Left lung (tissue), 10 donors: ENCODE measurements around the gene TENM3. TPM values are rescaled to one million over a fixed set of nuclear protein-coding genes. Genes with fewer than 3 reads are reported as not detected.
A peak's percentile ranks its signal among the peaks of the same experiment; 100 is the strongest.

Experiments used
- ATAC-seq: fragments of 200-7000 bp; cut with Tn5 transposase; one replicate; pipeline ENCODE4 v1.9.1; 2020; ENCODE audit warnings: moderate library complexity
- DNase-seq, 4 donors: peaks; one replicate each; pipeline ENCODE4 v3.0.0-alpha.2; 2013 to 2020
- H3K27ac ChIP-seq, 2 donors: fragments of 200-600 bp; sonication (generic) in 1 of 2; one replicate each; pipeline versions ENCODE4 v1.5.0 to v1.8.0; 2020 to 2021
- H3K27me3 ChIP-seq, 2 donors: fragments of 200-600 bp; sonication (generic) in 1 of 2; one replicate each; pipeline versions ENCODE4 v1.5.0 to v1.8.0; 2020 to 2021
- H3K36me3 ChIP-seq, 2 donors: fragments of 200-600 bp; sonication (generic) in 1 of 2; one replicate each; pipeline versions ENCODE4 v1.5.0 to v1.8.0; 2020 to 2021
- H3K4me1 ChIP-seq, 2 donors: fragments of 200-600 bp; one replicate each; pipeline ENCODE4 v1.8.0; 2021
- H3K4me3 ChIP-seq, 2 donors: fragments of 200-600 bp; sonication (generic) in 1 of 2; one replicate each; pipeline versions ENCODE4 v1.5.0 to v1.8.0; 2020 to 2021; ENCODE audit warnings: mild to moderate bottlenecking in 1 of 2
- H3K9me3 ChIP-seq, 2 donors: fragments of 200-600 bp; sonication (generic) in 1 of 2; one replicate each; pipeline versions ENCODE4 v1.5.0 to v1.8.0; 2020 to 2021
- CTCF ChIP-seq, 2 donors: fragments of 200-600 bp; sonication (generic) in 1 of 2; IDR thresholded peaks; one replicate each; pipeline versions ENCODE4 v1.5.0 to v1.8.0; 2021; ENCODE audit warnings: antibody characterized with exemption in 2 of 2
- intact Hi-C, 2 donors: fragments of 100-400 bp; cut with DNase I; formaldehyde crosslinking; loops; one replicate each; pipeline versions ENCODE4 v1.11.2 to v1.14.2; 2022
- polyA plus RNA-seq, 6 donors: library from polyadenylated mRNA; unstranded; fragments of 120-200 nt; gene quantifications; one replicate each; pipeline ENCODE4 v1.2.1, GENCODE V29; 2013; ENCODE audit not compliant: insufficient read length in 6 of 6
- total RNA-seq, 2 donors: library from RNA; stranded (reverse); fragmentation: NEBNext Ultra II Directional; extraction: Animal tissue kit (Norgen Biotek cat#: 25700); gene quantifications; one replicate each; pipeline ENCODE4 v1.2.1, GENCODE V29; 2021
- donor health status: DM: no; HTN: yes; CAD: no.
- donor health status: DM: no; HTN: no; CAD: no.

TENM3 gene
- total and polyA plus RNA-seq, 8 donors, result 2.2 to 5.6 (median 3.1) TPM

DNA sequence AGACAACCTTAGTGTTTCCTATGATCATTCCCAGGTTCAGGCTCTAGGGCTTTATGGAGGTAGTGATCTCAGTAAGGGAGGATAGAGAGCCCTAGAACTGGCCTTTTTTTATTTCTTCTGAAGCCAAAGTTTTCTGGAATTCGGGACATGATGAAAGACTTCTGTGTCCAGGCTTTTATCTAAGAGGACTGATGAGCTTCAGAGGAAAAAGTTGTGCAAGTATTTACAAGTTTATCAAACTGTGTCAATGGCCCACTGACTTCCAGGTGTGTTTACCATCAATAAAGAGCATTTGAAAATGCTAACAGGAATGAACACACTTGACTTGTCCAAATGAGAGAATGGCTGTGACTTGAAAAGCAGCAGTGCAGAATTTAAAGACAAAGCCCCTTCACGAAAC, 419.3 kb downstream of the TENM3 start:
- no peaks in the 10 kb centered on the region for H3K4me1 ChIP-seq
- H3K4me3 ChIP-seq, result no peak overlapping the region
- no peak overlapping the region for H3K27ac ChIP-seq
- peaks cover 0 to 15% of the 10 kb centered on the region in 2 donors for H3K9me3 ChIP-seq
- intact Hi-C loops, result no loop called here
- no peaks in the 10 kb centered on the region for H3K36me3 ChIP-seq
- TF ChIP-seq CTCF (IDR thresholded peaks at IDR 0.05), result no peak
- no peaks in the 10 kb centered on the region for H3K27me3 ChIP-seq
- no peak for ATAC-seq
- no peak for DNase-seq

GRCh38 chr4:182671231-182671630, 428.0 kb downstream of the TENM3 start:
- Histone ChIP-seq H3K4me1 (no peaks in the 10 kb centered on the region), H3K9me3 (no peaks in the 10 kb centered on the region), H3K27me3 (no peaks in the 10 kb centered on the region), H3K4me3 (no peak overlapping the region), H3K36me3 (no peaks in the 10 kb centered on the region), H3K27ac (no peak overlapping the region)
- DNase-seq (no peak), ATAC-seq (no peak)
- intact Hi-C loops, result no loop called here
- TF ChIP-seq CTCF (IDR thresholded peaks at IDR 0.05), result no peak

DNA sequence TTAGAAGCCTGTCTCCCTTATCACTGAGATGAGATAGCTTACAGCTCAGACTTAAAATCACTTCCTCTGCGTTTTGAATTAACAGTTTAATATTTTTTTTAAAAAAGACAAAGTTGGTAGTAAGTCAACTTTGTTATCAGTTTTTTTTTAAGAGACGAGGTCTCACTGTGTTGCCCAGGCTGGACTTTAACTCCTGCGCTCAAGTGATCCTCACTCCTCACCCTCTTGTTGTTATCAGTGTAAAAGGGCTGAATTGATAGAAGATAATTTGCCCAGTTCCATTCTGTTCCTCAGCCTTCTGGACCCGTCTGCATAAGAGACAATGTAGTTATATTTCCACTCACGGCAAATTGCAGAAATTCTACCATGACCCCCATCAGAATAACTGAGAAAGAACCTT, 428.5 kb downstream of the TENM3 start:
- Histone ChIP-seq H3K4me3 (no peak overlapping the region), H3K36me3 (no peaks in the 10 kb centered on the region), H3K27ac (no peak overlapping the region), H3K27me3 (no peaks in the 10 kb centered on the region), H3K9me3 (no peaks in the 10 kb centered on the region), H3K4me1 (no peaks in the 10 kb centered on the region)
- ATAC-seq, result no peak
- TF ChIP-seq CTCF (IDR thresholded peaks at IDR 0.05), result no peak
- intact Hi-C loops, result no loop called here
- no peak for DNase-seq

DNA sequence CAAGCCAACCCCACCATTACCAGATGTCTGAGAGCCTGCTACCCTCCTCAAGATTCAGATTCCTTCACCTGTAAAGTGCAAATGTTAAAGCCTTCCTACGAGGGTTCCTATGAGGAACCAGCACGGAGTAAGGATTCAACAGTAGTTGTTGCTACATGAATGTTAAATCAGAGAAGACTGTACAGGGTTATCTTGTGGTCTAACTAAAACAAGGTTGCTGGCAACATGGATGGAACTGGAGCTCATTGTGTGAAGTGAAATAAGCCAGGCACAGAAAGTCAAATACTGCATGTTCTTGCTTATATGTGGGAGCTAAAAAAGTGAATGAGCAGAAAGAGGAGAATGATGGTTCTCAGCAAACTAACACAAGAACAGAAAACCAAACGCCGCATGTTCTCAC, 435.4 kb downstream of the TENM3 start:
- TF ChIP-seq CTCF (IDR thresholded peaks at IDR 0.05), result no peak
- Histone ChIP-seq H3K4me3 (no peak overlapping the region), H3K4me1 (no peaks in the 10 kb centered on the region), H3K9me3 (no peaks in the 10 kb centered on the region), H3K27me3 (no peaks in the 10 kb centered on the region), H3K36me3 (no peaks in the 10 kb centered on the region), H3K27ac (no peak overlapping the region)
- intact Hi-C loops, result no loop called here
- no peak for DNase-seq
- ATAC-seq, result no peak

- intact Hi-C loops, result no loop called here
- Histone ChIP-seq H3K4me1 (no peaks in the 10 kb centered on the region), H3K27me3 (no peaks in the 10 kb centered on the region), H3K9me3 (no peaks in the 10 kb centered on the region), H3K27ac (no peak overlapping the region), H3K4me3 (no peak overlapping the region), H3K36me3 (no peaks in the 10 kb centered on the region)
- TF ChIP-seq CTCF (IDR thresholded peaks at IDR 0.05), result no peak
- ATAC-seq (no peak), DNase-seq (peak in 1 of 4 donors; percentile 62)
These were observed 436.3 kb downstream of the TENM3 start for GRCh38 chr4:182679533-182679932.
